ENCODE results near the gene PEMT.

PEMT gene

DNA sequence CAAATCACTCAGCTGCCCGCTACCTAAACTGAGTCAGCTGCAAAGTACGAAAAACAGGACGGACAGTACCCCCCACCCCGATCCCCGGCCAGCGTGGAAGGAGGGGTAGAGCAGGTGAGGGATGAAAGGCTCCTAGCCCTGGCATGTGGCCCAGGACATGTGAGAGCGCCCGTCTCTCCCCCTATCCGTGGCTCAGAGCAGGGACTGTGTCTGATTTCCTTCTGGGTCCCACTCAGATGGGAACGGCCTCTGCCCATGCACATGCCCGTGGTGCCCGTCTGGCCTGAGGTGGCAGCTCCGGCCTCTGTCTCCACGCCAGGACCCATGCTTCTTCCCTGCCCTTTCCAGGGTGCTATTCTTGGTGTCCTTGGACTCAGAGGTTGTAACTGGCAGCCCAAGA is 65.1 kb downstream of the PEMT start:
- TF ChIP-seq CTCF (conservative IDR thresholded peaks at IDR 0.05; ENCODE audit: control insufficient read depth, insufficient read depth, low read depth, low read length): no peak
- no peak for DNase-seq (ENCODE audit: low read depth)
- H3K4me3 ChIP-seq (ENCODE audit: control insufficient read depth, low read depth, low read length): no peak overlapping the region

DNA sequence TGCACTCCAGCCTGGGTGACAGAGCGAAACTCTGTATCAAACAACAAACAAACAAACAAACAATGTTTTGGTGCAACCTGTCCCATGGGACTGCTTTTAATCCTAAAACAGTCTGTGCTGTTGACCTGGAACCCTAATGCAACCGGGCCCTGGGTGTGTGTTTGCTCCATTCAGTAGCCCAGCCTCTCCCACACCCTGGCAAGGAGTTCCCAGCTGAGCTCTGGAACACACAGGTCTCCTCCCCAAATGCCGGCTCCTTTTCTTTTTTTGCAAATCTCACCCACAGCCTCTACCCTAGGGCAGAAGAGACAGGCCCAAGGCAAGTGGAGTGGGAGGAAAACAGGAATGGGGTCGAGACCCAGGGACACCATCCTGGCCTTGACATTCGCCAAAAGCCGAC is 65.6 kb downstream of the PEMT start:
- DNase-seq (ENCODE audit: low read depth): no peak
- TF ChIP-seq CTCF (conservative IDR thresholded peaks at IDR 0.05; ENCODE audit: control insufficient read depth, insufficient read depth, low read depth, low read length): no peak
- H3K4me3 ChIP-seq (ENCODE audit: control insufficient read depth, low read depth, low read length): no peak overlapping the region

DNA sequence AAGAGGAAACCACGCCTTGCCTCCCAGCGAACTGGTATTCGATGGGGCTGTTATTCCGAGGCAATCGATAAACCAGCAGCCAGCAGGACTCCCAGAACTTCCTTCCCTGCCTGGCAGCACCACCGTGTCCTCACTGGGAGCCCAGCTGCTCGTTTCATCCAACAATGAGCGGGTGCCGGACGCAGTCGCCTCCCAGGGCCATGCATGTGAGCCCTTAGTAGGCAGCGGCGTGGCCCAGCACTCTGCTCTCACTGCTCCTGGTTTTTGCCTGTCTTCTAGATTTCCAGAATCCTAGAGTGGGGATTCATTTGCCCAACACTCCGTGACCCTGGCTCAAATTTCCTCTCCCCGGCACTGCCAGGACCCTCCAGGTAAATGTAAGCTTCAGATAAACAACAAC is 66.2 kb downstream of the PEMT start:
- no peak for DNase-seq (ENCODE audit: low read depth)
- H3K4me3 ChIP-seq (ENCODE audit: control insufficient read depth, low read depth, low read length): no peak overlapping the region
- TF ChIP-seq CTCF (conservative IDR thresholded peaks at IDR 0.05; ENCODE audit: control insufficient read depth, insufficient read depth, low read depth, low read length): no peak

DNA sequence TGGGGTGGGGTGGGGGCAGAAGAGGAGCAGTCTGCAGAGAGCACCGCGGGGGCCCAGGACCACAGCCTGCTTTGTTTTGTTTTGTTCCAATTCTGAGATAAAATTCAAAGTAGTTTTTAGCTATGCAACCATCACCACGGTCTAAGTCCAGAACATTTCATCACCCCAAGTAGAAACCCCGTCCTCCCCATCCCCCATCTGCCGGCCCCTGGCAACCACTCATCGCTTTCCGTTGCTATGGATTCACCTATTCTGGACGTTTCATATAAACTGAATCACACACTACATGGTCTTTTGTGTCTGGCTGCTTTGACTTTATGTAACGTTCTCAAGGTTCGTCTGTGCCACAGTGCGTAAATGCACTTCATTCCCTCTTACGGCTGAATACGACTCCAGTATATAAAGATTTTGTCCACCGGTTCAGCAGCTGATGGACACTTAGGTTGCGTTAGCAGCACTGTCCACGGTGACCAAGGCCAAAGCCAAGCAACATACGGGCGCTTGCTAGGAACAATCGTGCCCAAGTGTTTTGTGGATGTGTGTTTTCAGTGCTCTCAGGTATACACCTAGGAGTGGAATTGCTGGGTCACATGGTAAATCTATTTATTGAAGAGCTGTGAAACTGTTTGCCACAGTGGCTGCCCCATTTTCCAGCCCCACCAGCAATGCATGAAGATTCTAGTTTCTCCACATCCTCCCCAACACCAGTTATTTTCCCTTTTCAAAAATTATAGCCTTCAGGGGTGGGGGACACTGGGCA is 67.6 kb downstream of the PEMT start:
- H3K4me3 ChIP-seq (ENCODE audit: control insufficient read depth, low read depth, low read length): no peak overlapping the region
- TF ChIP-seq CTCF (conservative IDR thresholded peaks at IDR 0.05; ENCODE audit: control insufficient read depth, insufficient read depth, low read depth, low read length): no peak
- DNase-seq (ENCODE audit: low read depth): no peak

DNA sequence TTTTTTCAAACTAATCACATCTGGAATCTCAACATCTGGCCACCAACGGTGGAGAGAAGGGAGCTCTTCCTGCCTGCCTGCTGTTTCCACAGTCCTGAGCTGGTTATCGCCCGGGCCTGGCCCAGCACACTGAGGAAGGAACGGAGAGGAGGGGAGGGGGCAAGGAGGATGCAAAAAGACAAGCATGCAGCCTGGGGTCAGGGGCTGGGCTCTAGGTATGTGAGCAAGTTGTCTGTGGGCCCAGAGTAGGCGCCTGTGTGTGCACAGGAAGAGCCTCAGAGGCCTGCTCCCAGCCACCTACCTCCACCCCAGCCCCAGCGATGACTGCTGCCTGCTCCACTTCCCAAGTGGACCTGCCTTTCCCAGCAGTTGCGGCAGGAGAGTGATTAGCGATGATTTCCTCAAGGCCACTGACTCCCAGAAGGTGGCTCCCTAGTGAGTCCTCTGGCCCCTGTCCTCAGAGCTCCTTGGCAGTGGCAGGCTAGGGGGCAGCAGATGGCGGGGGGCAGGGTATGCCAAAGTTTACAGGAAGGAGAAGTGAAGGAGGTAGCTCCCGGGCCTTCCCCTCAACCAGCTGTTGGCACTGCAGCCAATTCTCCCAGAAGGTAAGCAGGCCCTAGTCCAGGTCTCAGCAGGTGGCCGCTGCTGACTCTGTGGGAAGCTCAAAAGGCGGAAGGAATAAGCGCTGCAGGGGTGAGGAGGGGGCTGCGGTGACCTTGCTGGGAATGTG is 68.3 kb downstream of the PEMT start:
- no peak for TF ChIP-seq CTCF (conservative IDR thresholded peaks at IDR 0.05; ENCODE audit: control insufficient read depth, insufficient read depth, low read depth, low read length)
- DNase-seq (ENCODE audit: low read depth): no peak
- H3K4me3 ChIP-seq (ENCODE audit: control insufficient read depth, low read depth, low read length): no peak overlapping the region

DNA sequence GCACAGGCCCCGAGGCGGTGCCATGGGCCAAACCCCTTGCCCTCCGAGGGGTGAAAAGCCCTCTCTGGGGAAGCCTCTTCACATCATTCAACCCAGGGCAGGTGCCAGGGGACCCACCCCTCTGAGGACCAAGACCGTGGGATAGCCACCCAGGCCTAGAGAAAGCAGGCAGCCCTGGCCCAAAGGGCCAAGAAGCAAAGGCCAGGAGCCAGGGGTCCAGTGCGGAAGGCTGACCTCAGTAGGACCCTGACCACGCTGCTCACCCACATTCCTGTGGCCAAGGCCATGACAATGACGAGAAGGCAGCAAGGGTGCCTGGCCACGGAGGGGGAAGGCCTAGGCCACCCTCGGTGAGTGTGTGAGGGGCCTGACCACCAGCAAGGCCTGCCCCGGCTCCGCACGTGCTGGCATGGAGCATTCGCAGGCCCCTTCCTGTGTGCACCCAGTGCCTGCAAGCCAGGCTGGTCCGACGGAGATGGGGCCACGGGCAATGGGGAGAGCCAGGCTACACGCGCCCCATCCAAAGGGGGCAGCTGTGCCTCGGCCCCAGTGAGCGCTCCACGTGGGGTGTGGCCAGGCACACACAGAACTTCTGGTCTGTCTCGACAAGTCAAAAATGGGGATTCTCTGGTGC is 70.8 kb downstream of the PEMT start:
- TF ChIP-seq CTCF (conservative IDR thresholded peaks at IDR 0.05; ENCODE audit: control insufficient read depth, insufficient read depth, low read depth, low read length): no peak
- H3K4me3 ChIP-seq (ENCODE audit: control insufficient read depth, low read depth, low read length): no peak overlapping the region
- DNase-seq (ENCODE audit: low read depth): no peak
